IMR-90 (cell line): ENCODE results near the gene BZW2.

Experiments used
- BHLHE40 ChIP-seq: fragments of 150-350 bp; IDR thresholded peaks from 2 replicates; pipeline ENCODE4 v1.6.1; 2016; ENCODE audit warnings: mild to moderate bottlenecking, low read depth, low read length
- CEBPB ChIP-seq: IDR thresholded peaks from 2 replicates; pipeline ENCODE4 v1.6.1; 2012; ENCODE audit warnings: low read depth, low read length, improper control_type of control experiment
- CTCF ChIP-seq: conservative IDR thresholded peaks from 2 replicates; pipeline ENCODE4 v1.5.1; 2012; ENCODE audit warnings: mild to moderate bottlenecking, low read depth, low read length, improper control_type of control experiment
- ELK1 ChIP-seq: fragments of 150-350 bp; IDR thresholded peaks from 2 replicates; pipeline ENCODE4 v1.6.1; 2016; ENCODE audit warnings: low read depth, mild to moderate bottlenecking, low read length, moderate library complexity, borderline replicate concordance
- MAFK ChIP-seq: IDR thresholded peaks from 2 replicates; pipeline ENCODE4 v1.6.1; 2012; ENCODE audit warnings: low read depth, low read length, improper control_type of control experiment
- MAZ ChIP-seq: IDR thresholded peaks from 2 replicates; pipeline ENCODE4 v1.6.1; 2012; ENCODE audit warnings: low read depth, mild to moderate bottlenecking, low read length, improper control_type of control experiment, moderate library complexity, borderline replicate concordance
- MXI1 ChIP-seq: IDR thresholded peaks from 2 replicates; pipeline ENCODE4 v1.6.1; 2012; ENCODE audit warnings: low read depth, mild to moderate bottlenecking, low read length, moderate library complexity, borderline replicate concordance
- NFE2L2 ChIP-seq: fragments of 150-350 bp; IDR thresholded peaks from 2 replicates; pipeline ENCODE4 v1.6.1; 2016; ENCODE audit warnings: low read depth, mild to moderate bottlenecking, low read length
- POLR2A ChIP-seq: IDR thresholded peaks from 2 replicates; pipeline ENCODE4 v1.6.1; 2012; ENCODE audit warnings: mild to moderate bottlenecking, low read depth, low read length
- RAD21 ChIP-seq: IDR thresholded peaks from 2 replicates; pipeline ENCODE4 v1.6.1; 2012; ENCODE audit warnings: low read length, improper control_type of control experiment
- RCOR1 ChIP-seq: IDR thresholded peaks from 2 replicates; pipeline ENCODE4 v1.6.1; 2012; ENCODE audit warnings: mild to moderate bottlenecking, low read length, improper control_type of control experiment; ENCODE audit not compliant: insufficient replicate concordance
- RFX5 ChIP-seq: IDR thresholded peaks from 2 replicates; pipeline ENCODE4 v1.8.0; 2012; ENCODE audit warnings: low read depth, mild to moderate bottlenecking, low read length, moderate library complexity
- SMC3 ChIP-seq: fragments of 150-350 bp; IDR thresholded peaks from 2 replicates; pipeline ENCODE4 v1.6.1; 2016; ENCODE audit warnings: low read depth, mild to moderate bottlenecking, antibody characterized with exemption, low read length, moderate library complexity
- USF2 ChIP-seq: fragments of 150-350 bp; IDR thresholded peaks from 2 replicates; pipeline ENCODE4 v1.6.1; 2017; ENCODE audit warnings: mild to moderate bottlenecking, antibody characterized with exemption, low read length, low read depth

- TF ChIP-seq CTCF (no peak), RAD21 (no peak), RFX5 (no peak), POLR2A (no peak), ELK1 (no peak), SMC3 (no peak), CEBPB (no peak), USF2 (no peak), MXI1 (no peak), MAFK (no peak), BHLHE40 (no peak), RCOR1 (no peak), MAZ (no peak), NFE2L2 (no peak)
These were observed 66.9 kb downstream of the BZW2 start for GRCh38 chr7:16712916-16713315.
